ENCODE data around the gene SNTB2. TPM values are rescaled to one million over a fixed set of nuclear protein-coding genes. Genes with fewer than 3 reads are reported as not detected.

The SNTB2 gene
- polyA plus RNA-seq, 1 of the 3 experiments (the other 2 are of a cell fraction): 13.0 TPM

- DNase-seq: no peak
- no peak overlapping the region for H3K4me2 ChIP-seq
- ChIA-PET POLR2A (no interaction called here), CTCF (interaction anchor here (0.9 to 1.2 kb wide), 3 partner anchors 10 to 706 kb away, joined by 3 read pairs; no protein-coding TSS in a partner anchor)
- no peak overlapping the region for H3K27ac ChIP-seq (ENCODE audit: low read depth in 2 of 2, low read length in 1 of 2)
- no peaks in the 10 kb centered on the region; a peak in 1 of 4 replicates for H3K4me1 ChIP-seq (ENCODE audit: control insufficient read depth in 1 of 2, insufficient read depth in 2 of 2, low read depth in 1 of 2, low read length in 1 of 2)
- H3F3A ChIP-seq (replicated peaks; ENCODE audit: insufficient read depth): peaks cover under 1% of the 10 kb centered on the region
- H3K9me3 ChIP-seq: no peaks in the 10 kb centered on the region
- no peak overlapping the region for H3K9ac ChIP-seq
- H2AFZ ChIP-seq (ENCODE audit: low read depth): no peak overlapping the region
- no peaks in the 10 kb centered on the region for H4K20me1 ChIP-seq (ENCODE audit: insufficient read depth)
- no peaks in the 10 kb centered on the region for H3K36me3 ChIP-seq (replicated peaks in 1 of 2; ENCODE audit: control insufficient read depth in 1 of 2, insufficient read depth in 2 of 2, low read length in 1 of 2)
- no peaks in the 10 kb centered on the region for H3K9me2 ChIP-seq
- TF ChIP-seq PBX3 (IDR thresholded peaks at IDR 0.05): no peak
- TF ChIP-seq CHD2 (IDR thresholded peaks at IDR 0.05; ENCODE audit: low read length, partially characterized antibody): no peak
- TF ChIP-seq MXI1 (IDR thresholded peaks at IDR 0.05; ENCODE audit: low read depth, low read length): no peak
- no peak for TF ChIP-seq RFX5 (IDR thresholded peaks at IDR 0.05; ENCODE audit: low read length)
- TF ChIP-seq NFIC (IDR thresholded peaks at IDR 0.05; ENCODE audit: borderline replicate concordance): no peak
- no peak for TF ChIP-seq TAF1 (IDR thresholded peaks at IDR 0.05; ENCODE audit: borderline replicate concordance, low read depth, low read length)
- no peak for TF ChIP-seq SIN3A (IDR thresholded peaks at IDR 0.05; ENCODE audit: borderline replicate concordance, low read depth, low read length)
- TF ChIP-seq GABPA (IDR thresholded peaks at IDR 0.05; ENCODE audit: low read depth): no peak
- TF ChIP-seq TEAD4 (IDR thresholded peaks at IDR 0.05; ENCODE audit: borderline replicate concordance, insufficient read depth): no peak
- no peak overlapping the region for H3K4me3 ChIP-seq (ENCODE audit: low read depth in 2 of 2, low read length in 1 of 2)
- no peaks in the 10 kb centered on the region for H3K27me3 ChIP-seq (ENCODE audit: insufficient read depth)
- over 99% methylated on average over 3 of the region's 3 CpGs for WGBS (ENCODE audit: low lambda C conversion rate)
- peaks cover 59% of the 10 kb centered on the region for H3K79me2 ChIP-seq (ENCODE audit: insufficient read depth)
Observed at GRCh38 chr16:69234460-69234859, 47.5 kb downstream of the SNTB2 start.

DNA sequence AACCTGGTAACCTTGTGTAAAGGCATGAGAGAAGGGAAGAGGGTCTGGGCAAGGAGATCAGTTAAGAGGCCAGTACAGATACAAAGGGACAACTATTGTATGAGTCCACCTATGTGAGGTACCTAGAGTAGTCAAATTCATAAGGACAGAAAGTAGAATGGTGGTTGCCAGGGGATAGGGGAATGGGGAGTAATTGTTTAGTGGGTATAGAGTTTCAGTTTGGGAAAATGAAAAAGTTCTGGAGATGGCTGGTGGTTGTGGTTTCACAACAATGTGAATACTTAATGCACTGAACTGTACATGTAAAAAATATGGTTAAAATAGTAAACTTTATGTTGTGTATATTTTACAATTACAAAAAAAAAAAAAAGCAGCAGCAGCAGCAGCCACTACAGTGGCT lies 49.4 kb downstream of the SNTB2 start:
- Histone ChIP-seq H2AFZ (ENCODE audit: low read depth) (no peak overlapping the region), H3K9ac (no peak overlapping the region), H4K20me1 (ENCODE audit: insufficient read depth) (0 out of 2 replicates have a peak, but pooled peaks cover 4% of the 10 kb centered on the region), H3K79me2 (ENCODE audit: insufficient read depth) (peaks cover 63% of the 10 kb centered on the region), H3K9me2 (no peaks in the 10 kb centered on the region), H3K9me3 (no peaks in the 10 kb centered on the region), H3K4me1 (ENCODE audit: control insufficient read depth in 1 of 2, insufficient read depth in 2 of 2, low read depth in 1 of 2, low read length in 1 of 2) (no peaks in the 10 kb centered on the region; a peak in 1 of 4 replicates), H3K27ac (ENCODE audit: low read depth in 2 of 2, low read length in 1 of 2) (no peak overlapping the region), H3K36me3 (replicated peaks in 1 of 2; ENCODE audit: control insufficient read depth in 1 of 2, insufficient read depth in 2 of 2, low read length in 1 of 2) (no peaks in the 10 kb centered on the region), H3K4me2 (no peak overlapping the region), H3K4me3 (ENCODE audit: low read depth in 2 of 2, low read length in 1 of 2) (no peak overlapping the region), H3F3A (replicated peaks; ENCODE audit: insufficient read depth) (peaks cover 8% of the 10 kb centered on the region), H3K27me3 (ENCODE audit: insufficient read depth) (no peaks in the 10 kb centered on the region)
- DNase-seq: no peak
- POLR2A ChIA-PET: no interaction called here
- no peak for TF ChIP-seq TAF1 (IDR thresholded peaks at IDR 0.05; ENCODE audit: borderline replicate concordance, low read depth, low read length)
- no peak for TF ChIP-seq RXRA (IDR thresholded peaks at IDR 0.05; ENCODE audit: borderline replicate concordance, low read depth)
- TF ChIP-seq MAX (IDR thresholded peaks at IDR 0.05; ENCODE audit: low read depth): no peak
- no peak for TF ChIP-seq MXI1 (IDR thresholded peaks at IDR 0.05; ENCODE audit: low read depth, low read length)
- TF ChIP-seq NRF1 (IDR thresholded peaks at IDR 0.05; ENCODE audit: low read depth, low read length): no peak
- TF ChIP-seq EP300 (IDR thresholded peaks at IDR 0.05; ENCODE audit: borderline replicate concordance in 1 of 2, low read depth in 1 of 2, low read length in 1 of 2): no peak
- TF ChIP-seq CTCF (IDR thresholded peaks at IDR 0.05): no peak
- TF ChIP-seq FOSL2 (IDR thresholded peaks at IDR 0.05; ENCODE audit: borderline replicate concordance, low read depth): no peak
- no peak for TF ChIP-seq GATA2 (CRISPR knock-in tag; IDR thresholded peaks at IDR 0.05)
- TF ChIP-seq SMC3 (IDR thresholded peaks at IDR 0.05; ENCODE audit: low read depth, low read length): no peak
- TF ChIP-seq RCOR1 (IDR thresholded peaks at IDR 0.05; ENCODE audit: low read length): no peak
- TF ChIP-seq, protein P1, sequence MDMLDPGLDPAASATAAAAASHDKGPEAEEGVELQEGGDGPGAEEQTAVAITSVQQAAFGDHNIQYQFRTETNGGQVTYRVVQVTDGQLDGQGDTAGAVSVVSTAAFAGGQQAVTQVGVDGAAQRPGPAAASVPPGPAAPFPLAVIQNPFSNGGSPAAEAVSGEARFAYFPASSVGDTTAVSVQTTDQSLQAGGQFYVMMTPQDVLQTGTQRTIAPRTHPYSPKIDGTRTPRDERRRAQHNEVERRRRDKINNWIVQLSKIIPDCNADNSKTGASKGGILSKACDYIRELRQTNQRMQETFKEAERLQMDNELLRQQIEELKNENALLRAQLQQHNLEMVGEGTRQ (IDR thresholded peaks at IDR 0.05; ENCODE audit: borderline replicate concordance, low read depth, low read length): no peak
- TF ChIP-seq MEF2A (IDR thresholded peaks at IDR 0.05; ENCODE audit: borderline replicate concordance, low read depth): no peak
- CTCF ChIA-PET: no interaction called here

All from SK-N-SH (cell line).